GM08714 (cell line): ENCODE results near the gene CREB3L2.

ENCODE experiments used
- H3K4me3 ChIP-seq: fragments of 200-500 bp; sonication (Bioruptor generic); 2 replicates; pipeline ENCODE4 v1.5.1; 2014; ENCODE audit warnings: mild to moderate bottlenecking, low read length, inconsistent platforms
- ZNF274 ChIP-seq: IDR thresholded peaks from 2 replicates; pipeline ENCODE4 v1.6.1; 2012; ENCODE audit warnings: mild to moderate bottlenecking, low read depth, low read length

CREB3L2 gene

DNA sequence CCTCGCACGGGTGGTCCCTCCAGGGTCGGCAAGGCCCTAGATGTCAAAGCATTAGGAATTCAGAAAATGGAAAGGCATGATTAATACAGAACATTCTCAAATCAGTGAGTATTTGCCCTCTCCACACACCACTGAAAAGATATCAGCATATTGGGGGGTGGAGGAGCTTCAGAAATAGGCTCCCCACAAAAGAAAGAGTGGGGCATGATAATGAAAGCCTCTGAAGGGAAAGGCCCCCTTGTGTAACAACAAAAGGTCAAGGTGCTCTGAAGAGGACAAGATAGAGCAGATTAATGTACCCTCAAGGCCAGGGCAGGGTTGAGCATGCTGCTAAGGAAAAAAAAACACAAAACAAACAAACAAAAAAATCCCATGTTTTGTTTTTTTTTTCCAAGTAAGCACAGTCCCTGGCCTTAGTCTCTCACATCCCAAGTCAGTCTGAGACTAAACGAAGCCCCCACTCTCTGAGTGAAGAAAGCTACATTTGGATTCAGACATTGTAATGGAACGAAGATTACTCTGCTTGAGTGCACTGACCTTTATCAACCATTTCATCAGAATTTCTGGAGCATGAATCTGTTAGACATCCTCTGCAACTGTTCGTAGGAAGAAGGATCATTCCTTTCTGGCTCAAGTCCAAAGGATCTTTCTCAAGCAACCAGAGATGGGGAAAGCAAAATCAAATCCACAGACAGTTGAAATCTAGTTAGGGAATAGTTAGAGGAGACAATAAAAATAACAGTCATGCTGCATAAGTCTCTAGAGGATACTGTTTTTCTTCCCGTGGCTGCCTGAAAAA is 127.7 kb downstream of the CREB3L2 start:
- H3K4me3 ChIP-seq: no peak overlapping the region
- no peak for TF ChIP-seq ZNF274

DNA sequence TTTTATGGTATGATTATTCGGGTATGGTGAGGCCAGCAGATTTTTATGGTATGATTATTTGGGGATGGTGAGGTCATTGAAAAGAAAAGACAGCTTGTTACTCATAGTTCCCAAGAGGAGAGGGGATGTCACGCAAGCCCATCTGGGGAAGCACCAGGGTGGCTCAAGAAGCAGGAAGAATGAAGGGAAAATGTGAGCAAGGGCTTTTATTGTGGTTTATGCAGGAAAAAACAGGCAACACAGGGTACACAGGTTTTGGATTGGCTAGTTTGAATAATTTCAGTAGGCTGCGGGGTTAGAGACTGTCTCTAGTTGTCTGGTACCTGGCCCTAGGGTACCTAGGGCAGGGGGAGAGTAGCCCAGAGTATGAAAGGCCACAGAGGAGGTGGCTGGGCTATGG is 128.4 kb downstream of the CREB3L2 start:
- no peak for TF ChIP-seq ZNF274
- no peak overlapping the region for H3K4me3 ChIP-seq

DNA sequence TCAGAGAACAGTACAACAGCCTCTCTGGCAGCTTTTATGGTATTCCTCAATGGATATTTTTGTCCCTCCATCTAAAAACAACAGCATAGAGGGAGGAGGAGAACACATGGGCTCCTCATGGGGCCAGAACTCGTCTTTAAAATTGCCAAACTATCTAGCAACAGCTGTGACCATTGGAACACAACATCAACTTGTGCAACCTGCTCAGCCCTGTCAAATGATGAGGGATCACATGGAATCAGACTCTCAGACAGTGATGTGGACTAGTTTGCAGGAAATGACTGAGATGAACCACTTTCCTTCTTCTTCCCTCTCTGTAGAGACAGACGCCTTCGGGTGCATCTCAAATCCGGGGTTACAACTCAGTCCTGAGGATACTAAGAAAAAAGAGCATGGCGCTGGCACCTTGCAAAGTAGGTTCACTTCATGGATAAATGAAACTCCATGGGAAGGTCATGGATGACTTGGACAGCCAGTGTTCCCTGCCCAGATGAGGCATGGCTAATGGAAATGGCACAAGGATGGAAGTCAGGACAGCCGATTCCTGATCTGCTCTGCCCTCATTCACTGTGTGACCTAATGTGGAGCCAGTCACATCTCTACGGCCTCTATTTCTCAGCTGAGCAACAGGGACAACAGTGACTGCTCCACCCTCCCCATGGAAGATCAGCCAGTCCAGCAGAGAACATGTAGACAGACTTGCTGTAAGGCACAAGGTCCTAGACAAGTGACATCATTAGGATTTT is 130.5 kb downstream of the CREB3L2 start:
- no peak overlapping the region for H3K4me3 ChIP-seq
- TF ChIP-seq ZNF274: no peak

DNA sequence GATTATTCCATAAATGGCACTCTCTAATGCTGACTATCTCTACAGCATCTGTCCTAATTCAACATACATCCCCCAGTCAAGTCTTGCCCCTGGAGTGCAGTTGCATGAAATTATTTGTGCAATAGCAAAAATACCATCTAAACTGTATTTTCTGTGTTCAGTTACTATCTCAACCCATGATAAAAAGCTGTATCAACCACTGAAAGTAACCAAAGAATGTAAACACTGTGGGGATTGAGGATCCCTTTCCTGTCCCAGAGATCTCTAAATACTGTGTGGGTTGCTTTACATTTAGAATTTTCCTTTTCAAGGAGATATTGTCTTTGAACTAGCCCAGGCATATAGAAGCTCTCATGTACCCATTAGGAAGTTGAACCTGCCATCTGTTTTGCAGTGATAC is 131.2 kb downstream of the CREB3L2 start:
- no peak for TF ChIP-seq ZNF274
- no peak overlapping the region for H3K4me3 ChIP-seq

DNA sequence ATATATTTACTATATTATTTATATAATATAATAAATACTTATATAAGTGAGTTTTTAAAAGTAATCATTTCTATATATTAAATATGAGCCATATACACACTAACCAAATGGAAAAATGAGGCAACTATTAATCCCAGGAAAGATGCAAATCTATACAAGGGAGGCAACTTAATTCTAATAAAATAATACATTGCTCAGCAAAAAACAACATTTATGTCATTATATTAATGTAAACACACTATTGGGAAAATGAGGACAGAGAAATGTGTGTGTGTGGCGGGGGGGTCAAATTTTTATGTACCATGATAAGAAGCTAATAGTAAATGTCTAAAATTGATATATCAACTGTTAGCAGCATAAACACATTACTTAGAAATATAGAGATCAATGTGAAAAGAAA is 131.8 kb downstream of the CREB3L2 start:
- no peak for TF ChIP-seq ZNF274
- no peak overlapping the region for H3K4me3 ChIP-seq

DNA sequence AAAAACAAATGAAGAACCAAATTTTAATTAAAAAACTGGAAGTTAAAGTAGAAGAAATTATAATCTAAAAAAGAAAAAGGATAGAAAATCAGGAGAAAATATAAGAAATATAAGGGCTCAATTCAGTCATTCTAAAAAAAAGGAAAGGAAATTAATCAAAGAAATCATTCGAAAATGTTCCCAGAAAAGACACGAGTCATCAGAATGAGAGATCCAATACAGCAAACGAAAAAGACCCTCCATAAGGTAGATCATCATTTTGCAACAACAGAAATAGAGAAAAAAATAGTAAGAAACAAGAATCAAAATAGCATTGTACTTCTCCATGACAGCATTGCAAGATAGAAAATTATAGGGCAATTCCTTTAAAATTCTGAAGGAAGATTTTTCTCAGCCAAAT is 132.6 kb downstream of the CREB3L2 start:
- TF ChIP-seq ZNF274: no peak
- H3K4me3 ChIP-seq: no peak overlapping the region

DNA sequence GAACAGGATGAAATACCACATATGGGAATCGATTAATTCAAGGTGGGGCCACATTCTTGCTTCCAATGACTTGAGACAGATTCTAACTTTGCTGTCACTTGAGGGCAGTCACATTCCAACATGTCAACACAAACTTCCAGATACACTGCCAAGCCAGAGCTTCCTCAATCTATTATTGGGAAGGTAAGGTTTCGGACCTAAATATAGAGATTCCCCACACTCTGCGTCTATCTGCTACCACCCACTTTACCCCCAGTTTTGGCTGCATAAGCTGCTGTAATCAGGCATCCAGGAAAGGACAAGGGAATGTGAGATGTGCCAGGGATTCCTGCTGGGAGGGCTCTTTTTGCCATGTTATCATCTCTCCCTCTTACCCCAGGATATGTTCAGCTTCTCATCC is 134.6 kb downstream of the CREB3L2 start:
- no peak overlapping the region for H3K4me3 ChIP-seq
- TF ChIP-seq ZNF274: no peak

DNA sequence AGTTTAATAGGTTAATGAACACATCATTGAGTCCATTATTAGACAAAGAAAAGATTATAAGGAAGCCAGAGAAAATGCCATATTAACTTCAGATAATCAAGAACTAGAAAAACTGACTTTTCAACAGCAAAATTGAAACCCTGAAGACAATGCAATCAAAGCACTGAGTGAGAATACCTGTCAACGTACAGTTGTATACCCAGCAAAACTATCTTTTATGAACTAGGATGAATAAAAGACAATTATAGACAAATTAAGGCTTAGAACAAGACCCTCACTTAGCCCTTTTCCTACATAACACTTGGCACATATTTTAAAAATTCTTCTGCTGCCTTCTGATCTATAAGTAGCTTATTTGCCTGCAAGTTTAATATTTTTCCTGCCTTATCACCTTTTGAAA is 136.1 kb downstream of the CREB3L2 start:
- H3K4me3 ChIP-seq: no peak overlapping the region
- no peak for TF ChIP-seq ZNF274

DNA sequence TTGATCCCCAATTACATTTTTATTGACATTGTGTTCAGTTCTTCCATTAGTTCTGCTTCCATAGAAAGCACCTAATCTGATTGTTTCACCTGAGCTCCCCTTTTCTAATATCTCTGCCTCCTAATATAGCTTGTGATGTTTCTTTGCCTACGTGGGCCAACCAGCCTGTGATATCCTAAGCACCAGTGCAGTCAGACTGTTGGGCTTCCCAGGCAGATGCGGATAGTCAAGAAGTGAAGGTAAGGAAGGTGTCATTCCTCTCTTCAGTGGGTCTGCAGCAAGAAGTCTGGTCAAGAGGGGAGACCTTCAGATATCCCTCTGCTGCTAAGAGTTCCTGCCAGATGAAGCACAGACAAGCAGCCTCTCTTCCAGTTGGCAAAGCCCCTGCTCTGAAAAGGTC is 138.9 kb downstream of the CREB3L2 start:
- TF ChIP-seq ZNF274: no peak
- no peak overlapping the region for H3K4me3 ChIP-seq

DNA sequence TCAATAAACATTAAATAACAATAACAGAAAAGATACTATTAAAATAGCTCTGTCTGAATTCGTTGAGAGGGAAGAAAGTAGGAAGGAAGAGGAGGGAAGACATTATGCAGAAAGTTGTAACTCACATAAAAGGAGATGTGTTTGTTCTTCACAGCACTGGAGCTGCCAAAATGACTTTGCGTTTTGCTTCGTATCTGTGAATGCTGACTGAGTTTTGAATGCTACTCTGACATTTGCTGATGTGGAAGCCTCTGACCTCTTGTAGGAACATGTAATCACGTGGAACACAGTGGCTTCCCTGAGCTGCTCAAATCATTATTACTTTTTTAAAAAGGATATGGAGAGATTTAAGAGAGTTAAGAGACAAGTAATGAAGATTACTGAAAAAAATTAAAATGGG is 139.5 kb downstream of the CREB3L2 start:
- no peak for TF ChIP-seq ZNF274

DNA sequence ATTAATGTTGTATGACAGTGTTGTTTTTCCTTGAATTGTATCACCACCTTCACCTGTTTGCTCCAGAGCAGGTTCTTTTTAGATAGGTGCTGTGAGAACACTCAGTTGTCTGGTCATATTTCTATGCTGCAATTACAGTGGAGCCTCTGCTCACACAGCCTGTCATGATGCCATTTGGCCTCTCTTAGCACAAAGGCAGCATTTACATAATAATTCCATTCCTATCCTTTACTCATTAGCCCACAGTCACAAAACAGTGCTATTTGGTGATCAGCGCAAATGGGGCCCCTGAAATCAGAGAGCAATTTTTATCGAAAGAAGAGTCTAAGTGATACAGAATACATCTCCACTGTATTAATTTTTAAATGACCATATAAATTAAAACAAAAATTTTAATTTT is 141.3 kb downstream of the CREB3L2 start:
- H3K4me3 ChIP-seq: no peak overlapping the region
- TF ChIP-seq ZNF274: no peak

More for the DNA sequence above, 139.5 kb downstream of the CREB3L2 start:
- no peak overlapping the region for H3K4me3 ChIP-seq

DNA sequence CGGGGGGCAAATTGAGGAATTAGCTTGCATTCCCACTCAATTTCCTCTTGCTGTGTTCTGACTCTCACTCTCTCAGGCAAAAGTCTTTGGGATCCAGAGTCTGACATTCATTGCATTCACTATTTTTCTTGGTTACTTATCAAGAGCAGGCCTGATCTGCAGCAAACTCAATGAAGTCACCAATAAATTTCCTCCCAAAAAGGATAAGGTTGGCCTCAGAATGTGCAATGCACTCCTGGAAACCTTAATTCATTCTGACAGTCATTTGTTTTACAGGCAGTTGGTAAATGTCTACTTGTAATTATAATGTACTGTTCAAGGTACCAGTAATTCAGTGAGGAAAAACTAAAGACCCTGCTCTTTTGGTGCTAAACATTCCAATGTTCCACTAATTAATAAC is 148.8 kb downstream of the CREB3L2 start:
- H3K4me3 ChIP-seq: no peak overlapping the region
- TF ChIP-seq ZNF274: no peak

DNA sequence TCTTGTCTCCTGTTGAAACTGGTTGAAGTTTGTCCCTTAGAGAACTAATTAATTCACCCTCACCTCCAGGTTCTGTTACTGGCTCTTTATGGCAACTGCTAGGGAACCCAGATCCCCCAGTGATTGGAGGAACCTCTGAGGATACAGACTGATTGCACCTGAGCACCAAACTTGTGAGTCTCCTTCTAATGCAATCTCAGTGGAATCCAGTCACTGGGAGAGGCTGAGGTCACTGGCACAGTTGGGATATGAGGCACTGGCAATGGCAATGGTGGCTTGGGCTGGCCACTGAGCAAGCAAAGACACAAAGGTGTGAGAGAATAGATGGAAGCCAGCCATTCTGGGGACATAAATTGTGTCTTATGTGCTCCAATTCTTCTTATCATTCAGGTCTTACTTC is 149.8 kb downstream of the CREB3L2 start:
- H3K4me3 ChIP-seq: no peak overlapping the region
- TF ChIP-seq ZNF274: no peak

DNA sequence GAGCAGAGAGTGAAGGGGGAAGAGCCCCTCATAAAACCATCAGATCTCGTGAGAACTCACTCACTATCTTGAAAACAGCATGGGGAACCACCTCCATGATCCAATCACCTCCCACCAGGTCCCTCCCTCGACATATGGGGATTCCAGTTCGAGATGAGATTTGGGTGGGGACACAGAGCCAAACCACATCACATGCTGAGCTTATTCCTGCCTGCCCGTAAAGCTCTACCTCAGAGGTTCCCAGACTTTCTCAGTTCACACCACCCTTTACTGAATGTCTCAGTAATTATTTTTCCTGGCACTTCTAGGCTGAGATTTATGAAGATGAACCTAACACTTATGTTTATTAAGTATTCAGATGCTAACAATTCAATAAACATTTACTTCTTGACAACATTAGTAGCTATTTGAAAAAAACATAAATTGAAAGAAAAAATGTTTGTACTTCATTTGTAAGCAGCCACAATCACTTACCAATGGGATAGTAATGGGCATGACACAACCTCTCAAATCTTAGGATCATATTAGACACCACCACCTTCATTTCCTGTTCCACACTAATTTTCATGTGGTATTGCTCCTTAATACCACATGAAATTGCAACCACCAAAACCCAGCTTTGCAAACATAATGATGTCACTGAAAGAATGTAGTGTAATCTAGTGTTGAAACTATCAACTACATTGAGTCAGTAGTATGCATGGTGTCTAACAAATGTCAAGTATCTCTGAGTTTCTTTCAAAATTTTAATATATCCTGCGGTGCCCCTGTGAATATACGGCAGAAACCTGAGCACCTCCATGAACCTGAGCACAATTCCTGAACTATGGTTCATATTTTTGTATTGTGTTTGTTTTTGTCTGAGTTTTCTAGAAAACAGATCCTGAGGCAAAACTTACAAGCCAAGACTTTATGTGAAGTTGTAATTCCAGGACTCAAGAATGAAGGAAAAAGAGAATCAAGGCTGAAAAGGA is 150.6 kb downstream of the CREB3L2 start:
- TF ChIP-seq ZNF274: no peak
- no peak overlapping the region for H3K4me3 ChIP-seq

DNA sequence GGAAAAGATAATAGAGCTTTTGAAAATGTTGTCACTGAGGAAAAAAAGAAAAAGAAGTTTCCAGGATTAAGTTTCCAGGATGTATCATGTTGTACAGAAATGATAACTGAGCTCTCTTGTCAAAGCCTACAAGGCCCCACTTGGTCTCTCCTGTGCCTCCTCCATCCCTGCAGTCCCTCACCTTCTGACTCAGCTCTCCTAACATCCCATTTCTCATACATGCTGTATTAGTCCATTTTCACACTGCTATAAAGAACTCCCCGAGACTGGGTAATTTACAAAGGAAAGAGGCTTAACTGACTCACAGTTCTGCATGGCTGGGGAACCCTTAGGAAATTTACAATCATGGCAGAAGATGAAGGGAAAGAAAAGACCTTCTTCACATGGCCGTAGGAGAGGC is 151.3 kb downstream of the CREB3L2 start:
- no peak for TF ChIP-seq ZNF274
- H3K4me3 ChIP-seq: no peak overlapping the region
